ENCODE results near the gene NEMF. TPM values are rescaled to one million over a fixed set of nuclear protein-coding genes. Genes with fewer than 3 reads are reported as not detected.

NEMF gene
- total RNA-seq, 4 donors from 2014 or later = 43.6 to 91.3 (median 68.6) TPM

- no peak overlapping the region for H3K4me3 ChIP-seq
- TF ChIP-seq POLR2AphosphoS5 (IDR thresholded peaks at IDR 0.05) (no peak), EP300 (IDR thresholded peaks at IDR 0.05) (no peak), POLR2A (IDR thresholded peaks at IDR 0.05) (no peak), CTCF (IDR thresholded peaks at IDR 0.05) (no peak)
- no peak for ATAC-seq
Measured at GRCh38 chr14:49733836-49734235, 118.8 kb downstream of the NEMF start.

GRCh38 chr14:49732896-49733295 lies 119.7 kb downstream of the NEMF start:
- no peak for ATAC-seq
- peaks cover 0 to 85% of the 10 kb centered on the region in 2 donors for H3K36me3 ChIP-seq
- no peaks in the 10 kb centered on the region for H3K27me3 ChIP-seq
- H3K4me1 ChIP-seq = no peaks in the 10 kb centered on the region
- 83 to 90% methylated on average over 2 to 3 of the region's 3 CpGs for WGBS, 2 donors (ENCODE audit: low coverage in 1 of 2)
- H3K9me3 ChIP-seq = no peaks in the 10 kb centered on the region
- TF ChIP-seq POLR2A (IDR thresholded peaks at IDR 0.05) (no peak), POLR2AphosphoS5 (IDR thresholded peaks at IDR 0.05) (no peak), CTCF (IDR thresholded peaks at IDR 0.05) (no peak), EP300 (IDR thresholded peaks at IDR 0.05) (no peak)
- no peak overlapping the region for H3K27ac ChIP-seq
- no peak overlapping the region for H3K4me3 ChIP-seq

More at GRCh38 chr14:49733836-49734235, 118.8 kb downstream of the NEMF start:
- no peak overlapping the region for H3K27ac ChIP-seq
- no peaks in the 10 kb centered on the region for H3K4me1 ChIP-seq
- no peaks in the 10 kb centered on the region for H3K27me3 ChIP-seq
- H3K36me3 ChIP-seq = peaks cover 0 to 82% of the 10 kb centered on the region in 2 donors
- H3K9me3 ChIP-seq = no peaks in the 10 kb centered on the region

Small RNA genes within 50 kb of the gene (small RNA-seq; reads per million reads assigned to genes)
- gene RF00019 (0 reads per million in 4 donors), gene RN7SL2 (1.9 to 18.0 (median 5.9) reads per million in 4 donors), gene RN7SL3 (0 to 4.4 (median 0.42) reads per million in 4 donors), gene RNU6-189P (0 reads per million in 4 donors), gene RNU6-539P (0 reads per million in 4 donors)

Other genes with a start within 250 kb of the NEMF start
- gene RPL36AL, start 232.2 kb downstream of the NEMF start, total RNA-seq = 100 to 1,000 TPM; 169 to 352 (median 270) TPM
- 10 to 100 TPM; 17.4 to 29.8 (median 23.0) TPM for gene MGAT2, start 232.0 kb downstream of the NEMF start, total RNA-seq
- 10 to 100 TPM in 1 of 4 donors, 1 to 10 TPM in 3; 6.8 to 10.4 (median 9.0) TPM for gene DNAAF2, start 217.5 kb downstream of the NEMF start, total RNA-seq
- under 1 TPM in 3 of 4 donors, not detected in 1; 0.79 to 0.94 (median 0.93) TPM for gene POLE2, start 164.6 kb downstream of the NEMF start, total RNA-seq
- 10 to 100 TPM in 2 of 4 donors, 1 to 10 TPM in 2; 7.3 to 14.3 (median 10.5) TPM for gene KLHDC1, start 159.7 kb downstream of the NEMF start, total RNA-seq
- gene KLHDC2, start 84.6 kb downstream of the NEMF start, total RNA-seq = 100 to 1,000 TPM in 1 of 4 donors, 10 to 100 TPM in 3; 72.3 to 113 (median 97.1) TPM
- 10 to 100 TPM; 43.1 to 59.6 (median 51.3) TPM for gene ARF6, start 40.3 kb upstream of the NEMF start, total RNA-seq

Data from gastroesophageal sphincter (tissue), 4 donors.